ENCODE data around the gene EWSR1. TPM values are rescaled to one million over a fixed set of nuclear protein-coding genes. Genes with fewer than 3 reads are reported as not detected.

The EWSR1 gene
- total and polyA plus RNA-seq, 2 of the 4 experiments (the other 2 are of a cell fraction): 243 to 518 TPM

GRCh38 chr22:29306175-29306834, 38.2 kb downstream of the EWSR1 start, which contains the start of gene GAS2L1 (continued):
- no peak for TF ChIP-seq ELK1 (IDR thresholded peaks at IDR 0.05; ENCODE audit: borderline replicate concordance, low read depth, low read length)

Measured in IMR-90 (cell line).